ENCODE results near the gene KRTAP12-4.
A peak's percentile ranks its signal among the peaks of the same experiment; 100 is the strongest.
"Not testable (repeated sequence)": the region's sequence is repeated elsewhere in the genome, so short reads cannot be mapped to it uniquely, and the experiment has no call there.

KRTAP12-4 gene

DNA sequence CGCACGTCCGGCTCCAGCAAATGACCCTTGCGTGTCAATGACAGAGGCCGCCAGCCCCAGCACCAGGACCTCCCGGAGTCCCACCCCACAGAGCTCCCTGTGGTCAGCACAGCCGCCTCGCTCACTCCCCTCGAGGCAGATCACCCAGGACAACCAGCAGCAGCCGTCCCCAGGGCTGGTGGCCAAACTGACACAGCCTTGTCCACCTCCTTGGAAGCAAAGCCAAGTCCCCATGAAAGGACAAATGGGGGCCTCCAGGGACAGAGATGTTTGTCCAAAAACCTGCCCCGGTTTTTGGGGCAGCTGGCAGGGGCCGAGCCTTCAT is 15.2 kb downstream of the KRTAP12-4 start:
- no peaks in the 10 kb centered on the region for H3K79me1 ChIP-seq (ENCODE audit: low read length)
- H3K4me2 ChIP-seq (ENCODE audit: low read length) = no peak overlapping the region

DNA sequence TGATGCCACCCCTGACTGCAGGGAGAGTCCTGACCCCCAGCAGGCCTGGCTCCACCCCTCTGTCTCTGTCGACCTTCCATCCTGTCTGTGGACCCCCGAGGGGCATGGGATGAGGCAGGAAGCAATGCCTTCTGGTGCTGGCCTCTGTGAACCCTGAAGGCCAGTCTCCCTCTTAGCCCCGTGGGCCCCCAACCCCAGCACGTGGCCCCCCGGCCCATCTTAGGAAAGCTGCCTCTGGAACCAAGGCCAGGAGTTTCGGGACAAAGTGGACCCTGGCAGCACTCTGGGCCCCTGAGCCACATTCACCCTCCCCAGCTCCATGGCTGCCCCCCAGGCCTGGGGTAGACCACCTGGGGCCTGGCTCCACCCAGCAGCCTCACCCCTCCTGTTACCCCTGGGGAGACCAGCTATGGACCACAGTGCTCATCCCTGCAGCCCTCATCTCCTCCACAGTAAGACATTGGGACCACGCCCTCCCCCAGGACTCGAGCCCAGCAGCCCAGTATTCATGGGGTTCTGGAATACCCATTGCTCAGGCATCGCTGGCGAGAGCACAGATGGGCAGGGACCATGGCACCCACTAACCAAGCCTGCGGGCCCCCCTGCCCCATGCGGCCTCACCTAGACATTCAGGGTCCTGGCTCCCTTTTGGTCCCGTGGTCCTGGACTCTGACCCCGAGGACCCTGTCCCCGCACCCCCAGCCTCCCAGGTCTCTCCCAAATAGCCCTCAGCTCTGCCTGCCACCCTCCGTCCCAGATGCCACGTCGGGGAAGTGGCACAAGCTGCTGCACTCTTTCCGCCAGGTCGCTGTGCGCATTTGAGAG is 15.7 kb downstream of the KRTAP12-4 start:
- not testable (repeated sequence) for H3K27me3 ChIP-seq (ENCODE audit: insufficient read depth, low read length); H2AK5ac ChIP-seq (ENCODE audit: low read length); H3K36me3 ChIP-seq (ENCODE audit: control insufficient read depth in 1 of 2, insufficient read depth in 2 of 2, low read length in 2 of 2); H2BK5ac ChIP-seq (ENCODE audit: low read depth, low read length, poor library complexity); H4K12ac ChIP-seq (ENCODE audit: low read depth, low read length); H3K14ac ChIP-seq (ENCODE audit: low read length); DNase-seq; H3K4me3 ChIP-seq (ENCODE audit: low read depth, low read length); H4K91ac ChIP-seq (ENCODE audit: low read depth, low read length); H3K79me1 ChIP-seq (ENCODE audit: low read length); H3K4ac ChIP-seq (ENCODE audit: low read depth, low read length); H3K9ac ChIP-seq (ENCODE audit: low read length); H3K4me2 ChIP-seq (ENCODE audit: low read length); H3K23ac ChIP-seq (ENCODE audit: low read length); H2BK120ac ChIP-seq (ENCODE audit: insufficient read depth, low read length, poor library complexity); H2AFZ ChIP-seq (ENCODE audit: insufficient read depth, low read length, poor library complexity); H4K8ac ChIP-seq (ENCODE audit: low read depth, low read length); H3K4me1 ChIP-seq (ENCODE audit: control insufficient read depth in 1 of 2, insufficient read depth in 2 of 2, low read length in 2 of 2); H2BK12ac ChIP-seq (ENCODE audit: low read length); H3K27ac ChIP-seq (ENCODE audit: low read depth, low read length); H3K18ac ChIP-seq (ENCODE audit: low read length); H3K79me2 ChIP-seq (ENCODE audit: control insufficient read depth, insufficient read depth, low read length, poor library complexity); H3K9me3 ChIP-seq (ENCODE audit: insufficient read depth, low read depth, low read length)
- no CpG with 5 or more reads among the region's 21 CpGs for WGBS (ENCODE audit: extremely low coverage, insufficient coverage, insufficient read length)

More for the DNA sequence above, 15.2 kb downstream of the KRTAP12-4 start:
- H2AK5ac ChIP-seq (ENCODE audit: low read length) = no peak overlapping the region
- H3K4ac ChIP-seq (ENCODE audit: low read depth, low read length) = no peak overlapping the region
- no peak overlapping the region for H3K23ac ChIP-seq (ENCODE audit: low read length)
- H3K4me1 ChIP-seq (ENCODE audit: control insufficient read depth in 1 of 2, insufficient read depth in 2 of 2, low read length in 2 of 2) = no peaks in the 10 kb centered on the region
- H2BK12ac ChIP-seq (ENCODE audit: low read length) = no peak overlapping the region
- WGBS (ENCODE audit: extremely low coverage, insufficient coverage, insufficient read length) = no CpG with 5 or more reads among the region's 12 CpGs
- no peaks in the 10 kb centered on the region for H3K9me3 ChIP-seq (ENCODE audit: insufficient read depth, low read depth, low read length)
- DNase-seq = no peak
- H3K79me2 ChIP-seq (ENCODE audit: control insufficient read depth, insufficient read depth, low read length, poor library complexity) = no peaks in the 10 kb centered on the region
- H4K8ac ChIP-seq (ENCODE audit: low read depth, low read length) = no peak overlapping the region
- no peak overlapping the region for H3K18ac ChIP-seq (ENCODE audit: low read length)
- H3K4me3 ChIP-seq (ENCODE audit: low read depth, low read length) = no peak overlapping the region
- H3K27ac ChIP-seq (ENCODE audit: low read depth, low read length) = no peak overlapping the region
- no peaks in the 10 kb centered on the region for H3K36me3 ChIP-seq (ENCODE audit: control insufficient read depth in 1 of 2, insufficient read depth in 2 of 2, low read length in 2 of 2)
- H3K14ac ChIP-seq (ENCODE audit: low read length) = no peak overlapping the region
- H2BK120ac ChIP-seq (ENCODE audit: insufficient read depth, low read length, poor library complexity) = no peak overlapping the region
- H2BK5ac ChIP-seq (ENCODE audit: low read depth, low read length, poor library complexity) = no peak overlapping the region
- H4K91ac ChIP-seq (ENCODE audit: low read depth, low read length) = no peak overlapping the region
- no peak overlapping the region for H3K9ac ChIP-seq (ENCODE audit: low read length)
- H4K12ac ChIP-seq (ENCODE audit: low read depth, low read length) = no peak overlapping the region
- no peaks in the 10 kb centered on the region for H3K27me3 ChIP-seq (ENCODE audit: insufficient read depth, low read length)
- no peak overlapping the region for H2AFZ ChIP-seq (ENCODE audit: insufficient read depth, low read length, poor library complexity)

DNA sequence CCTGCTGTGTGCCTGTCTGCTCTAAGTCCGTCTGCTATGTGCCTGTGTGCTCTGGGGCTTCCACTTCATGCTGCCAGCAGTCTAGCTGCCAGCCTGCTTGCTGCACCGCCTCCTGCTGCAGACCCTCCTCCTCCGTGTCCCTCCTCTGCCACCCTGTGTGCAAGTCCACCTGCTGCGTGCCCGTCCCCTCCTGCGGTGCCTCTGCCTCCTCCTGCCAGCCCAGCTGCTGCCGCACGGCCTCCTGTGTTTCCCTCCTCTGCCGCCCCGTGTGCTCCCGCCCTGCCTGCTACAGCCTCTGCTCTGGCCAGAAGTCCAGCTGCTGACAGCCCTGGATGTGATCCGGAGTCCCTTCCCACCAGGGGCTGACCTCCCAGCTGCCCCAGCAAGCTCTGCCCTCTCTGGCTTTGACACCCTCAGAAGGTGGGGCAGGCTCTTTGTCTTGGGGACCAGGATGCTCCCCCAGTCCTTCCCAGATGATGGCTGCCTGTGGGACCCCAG is 16.6 kb downstream of the KRTAP12-4 start:
- H2BK5ac ChIP-seq (ENCODE audit: low read depth, low read length, poor library complexity); H3K36me3 ChIP-seq (ENCODE audit: control insufficient read depth in 1 of 2, insufficient read depth in 2 of 2, low read length in 2 of 2); H3K79me1 ChIP-seq (ENCODE audit: low read length); H2AK5ac ChIP-seq (ENCODE audit: low read length); H3K14ac ChIP-seq (ENCODE audit: low read length); H3K23ac ChIP-seq (ENCODE audit: low read length); H3K79me2 ChIP-seq (ENCODE audit: control insufficient read depth, insufficient read depth, low read length, poor library complexity); H3K9me3 ChIP-seq (ENCODE audit: insufficient read depth, low read depth, low read length); DNase-seq; H3K9ac ChIP-seq (ENCODE audit: low read length); H4K91ac ChIP-seq (ENCODE audit: low read depth, low read length); H4K8ac ChIP-seq (ENCODE audit: low read depth, low read length); H4K12ac ChIP-seq (ENCODE audit: low read depth, low read length); H2BK12ac ChIP-seq (ENCODE audit: low read length); H2AFZ ChIP-seq (ENCODE audit: insufficient read depth, low read length, poor library complexity); H3K27ac ChIP-seq (ENCODE audit: low read depth, low read length); H3K4me1 ChIP-seq (ENCODE audit: control insufficient read depth in 1 of 2, insufficient read depth in 2 of 2, low read length in 2 of 2); H3K27me3 ChIP-seq (ENCODE audit: insufficient read depth, low read length); H3K4me2 ChIP-seq (ENCODE audit: low read length); H2BK120ac ChIP-seq (ENCODE audit: insufficient read depth, low read length, poor library complexity); H3K4me3 ChIP-seq (ENCODE audit: low read depth, low read length); H3K4ac ChIP-seq (ENCODE audit: low read depth, low read length); H3K18ac ChIP-seq (ENCODE audit: low read length): not testable (repeated sequence)
- no CpG with 5 or more reads among the region's 12 CpGs for WGBS (ENCODE audit: extremely low coverage, insufficient coverage, insufficient read length)

DNA sequence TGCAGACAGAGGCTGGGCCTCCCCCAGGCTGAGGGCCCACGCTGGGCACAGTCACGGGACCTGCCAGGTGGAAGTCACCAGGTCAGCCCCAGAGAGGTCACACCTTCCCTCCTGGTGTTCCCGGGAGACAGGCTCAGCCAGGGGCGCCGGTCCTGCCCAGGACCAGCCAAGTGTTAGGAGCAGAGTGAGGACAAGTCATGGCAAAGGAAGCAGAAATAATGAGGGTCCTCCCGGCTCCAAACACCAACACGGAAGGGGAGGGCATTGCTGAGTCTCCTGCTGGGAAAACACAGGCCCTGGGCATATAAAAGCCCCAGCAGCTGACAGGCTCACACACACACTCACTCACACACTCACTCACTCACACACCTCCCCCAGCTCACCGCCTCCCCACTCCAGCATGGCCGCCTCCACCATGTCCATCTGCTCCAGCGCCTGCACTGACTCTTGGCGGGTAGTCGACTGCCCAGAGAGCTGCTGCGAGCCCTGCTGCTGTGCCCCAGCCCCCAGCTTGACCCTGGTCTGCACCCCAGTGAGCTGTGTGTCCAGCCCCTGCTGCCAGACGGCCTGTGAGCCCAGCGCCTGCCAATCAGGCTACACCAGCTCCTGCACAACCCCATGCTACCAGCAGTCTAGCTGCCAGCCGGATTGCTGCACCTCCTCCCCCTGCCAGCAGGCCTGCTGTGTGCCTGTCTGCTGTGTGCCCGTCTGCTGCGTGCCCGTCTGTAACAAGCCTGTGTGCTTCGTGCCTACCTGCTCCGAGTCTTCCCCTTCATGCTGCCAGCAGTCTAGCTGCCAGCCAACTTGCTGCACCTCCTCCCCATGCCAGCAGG is 17.2 kb downstream of the KRTAP12-4 start, which contains the start of gene KRTAP10-10:
Gene KRTAP10-10 (plus strand): TSS at position 339 of the 833 bp plus-strand sequence. CDS start 62 bp downstream, at position 401.
- no peak within 1 kb of the TSS for H2BK12ac ChIP-seq (ENCODE audit: low read length)
- no peaks in the 10 kb centered on the region for H3K79me2 ChIP-seq (ENCODE audit: control insufficient read depth, insufficient read depth, low read length, poor library complexity)
- WGBS (ENCODE audit: extremely low coverage, insufficient coverage, insufficient read length) = no CpG with 5 or more reads among the region's 21 CpGs
- H2AK5ac ChIP-seq (ENCODE audit: low read length) = no peak within 1 kb of the TSS
- no peak within 1 kb of the TSS for H3K4ac ChIP-seq (ENCODE audit: low read depth, low read length)
- H3K9ac ChIP-seq (ENCODE audit: low read length) = no peak within 1 kb of the TSS
- no peak within 1 kb of the TSS for H4K8ac ChIP-seq (ENCODE audit: low read depth, low read length)
- H4K91ac ChIP-seq (ENCODE audit: low read depth, low read length) = no peak within 1 kb of the TSS
- no peaks in the 10 kb centered on the region for H3K9me3 ChIP-seq (ENCODE audit: insufficient read depth, low read depth, low read length)
- peak within 1 kb of the TSS; percentile 56 for H3K4me3 ChIP-seq (ENCODE audit: low read depth, low read length)
- H3K27me3 ChIP-seq (ENCODE audit: insufficient read depth, low read length) = no peaks in the 10 kb centered on the region
- H4K12ac ChIP-seq (ENCODE audit: low read depth, low read length) = no peak within 1 kb of the TSS
- no peaks in the 10 kb centered on the region for H3K4me1 ChIP-seq (ENCODE audit: control insufficient read depth in 1 of 2, insufficient read depth in 2 of 2, low read length in 2 of 2)
- no peaks in the 10 kb centered on the region for H3K36me3 ChIP-seq (ENCODE audit: control insufficient read depth in 1 of 2, insufficient read depth in 2 of 2, low read length in 2 of 2)
- H3K27ac ChIP-seq (ENCODE audit: low read depth, low read length) = no peak within 1 kb of the TSS
- H2BK120ac ChIP-seq (ENCODE audit: insufficient read depth, low read length, poor library complexity) = no peak within 1 kb of the TSS
- no peak within 1 kb of the TSS for H3K4me2 ChIP-seq (ENCODE audit: low read length)
- DNase-seq = no peak
- no peak within 1 kb of the TSS for H3K23ac ChIP-seq (ENCODE audit: low read length)
- H2BK5ac ChIP-seq (ENCODE audit: low read depth, low read length, poor library complexity) = no peak within 1 kb of the TSS
- H3K18ac ChIP-seq (ENCODE audit: low read length) = no peak within 1 kb of the TSS
- H2AFZ ChIP-seq (ENCODE audit: insufficient read depth, low read length, poor library complexity) = no peak within 1 kb of the TSS
- H3K79me1 ChIP-seq (ENCODE audit: low read length) = no peaks in the 10 kb centered on the region
- no peak within 1 kb of the TSS for H3K14ac ChIP-seq (ENCODE audit: low read length)

Data from trophoblast cell (in vitro differentiated cells and primary cell).